Measurements from ENCODE around the gene ATRAID. TPM values are rescaled to one million over a fixed set of nuclear protein-coding genes. Genes with fewer than 3 reads are reported as not detected.
A peak's percentile ranks its signal among the peaks of the same experiment; 100 is the strongest.

ATRAID gene
- total RNA-seq, 2 donors from 2014 or later: 106 to 125 TPM

DNA sequence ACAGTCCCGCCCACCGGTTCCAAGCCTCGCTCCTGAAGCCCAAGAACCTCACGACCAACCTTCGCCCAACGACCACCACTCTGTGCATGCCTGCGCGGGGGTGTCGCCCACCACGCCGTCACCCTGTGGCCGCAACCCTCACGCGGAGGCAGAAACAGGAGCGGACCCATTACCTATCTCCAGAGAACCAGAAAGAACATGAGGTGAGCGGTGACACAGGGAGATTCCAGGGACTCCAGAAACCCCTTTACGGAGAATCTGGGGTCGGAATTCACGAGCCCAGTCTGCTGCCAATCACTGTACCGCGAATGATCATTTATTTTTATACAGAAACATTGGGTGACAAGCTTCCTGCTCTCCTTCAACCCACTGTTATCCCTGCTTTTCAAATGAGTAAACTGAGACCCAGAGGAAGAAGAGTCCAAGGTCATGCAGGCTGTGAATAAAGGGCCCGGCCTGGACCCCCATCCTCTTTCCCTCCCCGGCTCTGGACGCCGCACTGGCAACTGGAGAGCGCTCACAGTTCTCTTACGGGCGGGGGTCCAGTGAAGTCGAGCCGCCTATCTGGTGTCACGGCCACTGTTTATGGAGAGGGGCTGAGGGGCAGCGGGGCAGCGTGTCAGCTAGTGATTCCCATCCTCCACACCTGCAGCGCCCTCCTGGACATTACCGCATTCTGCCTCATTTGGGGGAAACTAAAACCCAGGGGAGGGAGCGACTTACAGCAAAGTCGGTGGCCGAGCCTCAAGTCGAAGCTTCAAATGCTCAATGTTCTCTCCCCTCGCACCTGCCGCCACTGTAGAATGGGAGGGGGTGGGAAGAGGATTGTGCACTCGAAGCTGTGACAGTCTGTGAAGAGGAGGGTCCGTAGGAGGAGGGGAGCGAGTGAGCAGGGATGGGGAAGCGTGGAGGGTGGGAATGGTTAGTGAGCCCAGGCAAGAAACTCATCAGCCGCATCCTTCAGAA is 51.7 kb downstream of the ATRAID start:
- intact Hi-C loops (cut with DNase I): no loop called here
- DNase-seq (no peak), ATAC-seq (no peak)

DNA sequence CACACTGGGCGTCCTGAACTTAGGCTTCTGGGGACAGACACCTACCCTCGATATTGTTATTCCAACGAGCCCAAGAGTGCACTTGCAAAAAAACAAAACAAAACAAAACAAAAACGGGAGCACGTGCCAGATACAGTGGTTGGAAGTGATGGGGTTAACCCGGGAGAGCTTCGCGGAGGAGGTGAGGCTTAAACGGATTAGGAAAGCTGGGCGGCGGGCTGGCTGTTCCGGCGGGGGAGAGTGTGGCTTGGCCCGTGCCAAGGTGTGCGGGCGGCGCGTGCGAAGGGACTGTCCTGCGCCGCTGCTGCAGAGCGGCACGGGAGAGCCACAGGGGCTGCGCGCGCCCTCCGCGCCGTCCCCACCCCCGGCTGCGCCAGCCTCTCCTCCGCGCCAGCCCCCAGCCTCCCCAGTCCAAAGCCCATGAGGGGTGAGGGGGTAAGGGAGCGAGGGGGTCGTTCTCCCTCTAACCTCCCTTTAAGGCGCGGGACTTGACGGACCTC is 52.5 kb downstream of the ATRAID start:
- DNase-seq: no peak
- intact Hi-C loops (cut with DNase I): no loop called here
- ATAC-seq: peak; percentile 31 to 58

GRCh38 chr2:27264753-27265535 is 53.1 kb downstream of the ATRAID start:
- DNase-seq (peak; percentile 82), ATAC-seq (peak; percentile 67 to 72)
- intact Hi-C loops (cut with DNase I): no loop called here

DNA sequence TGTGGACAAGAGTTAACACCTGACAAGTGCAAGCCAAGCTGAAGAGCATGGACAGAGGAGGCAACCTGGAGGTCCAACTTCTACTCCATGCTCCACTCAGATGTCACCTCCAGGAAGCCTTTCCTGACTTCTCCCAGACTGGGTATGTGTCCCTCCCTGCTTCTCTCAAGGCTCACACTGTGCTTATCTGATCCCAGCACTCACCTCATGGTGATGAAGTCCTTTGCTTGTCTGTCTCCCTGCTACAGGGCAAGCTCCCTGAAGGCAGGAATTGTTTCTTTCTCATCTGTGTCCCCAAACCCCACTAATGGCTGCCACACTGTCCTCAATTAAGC is 53.7 kb downstream of the ATRAID start:
- DNase-seq: no peak
- ATAC-seq: no peak
- intact Hi-C loops (cut with DNase I): no loop called here

Other genes starting within 250 kb of the ATRAID start
- gene MAPRE3, start 241.4 kb upstream of the ATRAID start, total RNA-seq: 10 to 100 TPM; 35.3 to 43.1 TPM
- gene TMEM214, start 179.1 kb upstream of the ATRAID start, total RNA-seq: 10 to 100 TPM; 39.1 to 66.5 TPM
- gene AGBL5, start 160.4 kb upstream of the ATRAID start, total RNA-seq: 10 to 100 TPM in 1 of 2 donors, 1 to 10 TPM in 1; 8.4 to 12.0 TPM
- 100 to 1,000 TPM; 364 to 404 TPM for gene OST4, start 140.4 kb upstream of the ATRAID start, total RNA-seq
- 10 to 100 TPM; 41.1 to 46.6 TPM for gene EMILIN1, start 133.4 kb upstream of the ATRAID start, total RNA-seq
- gene KHK, start 125.3 kb upstream of the ATRAID start, total RNA-seq: 1 to 10 TPM; 3.0 to 4.3 TPM
- gene CGREF1, start 92.9 kb upstream of the ATRAID start, total RNA-seq: 1 to 10 TPM; 5.6 to 5.9 TPM
- 1 to 10 TPM; 1.1 to 3.2 TPM for gene ABHD1, start 88.2 kb upstream of the ATRAID start, total RNA-seq
- 10 to 100 TPM; 50.1 to 51.5 TPM for gene PREB, start 77.4 kb upstream of the ATRAID start, total RNA-seq
- gene PRR30, start 72.6 kb upstream of the ATRAID start, total RNA-seq: not detected
- gene TCF23, start 63.0 kb upstream of the ATRAID start, total RNA-seq: under 1 TPM in 1 of 2 donors, not detected in 1; 0.24 TPM
- 10 to 100 TPM; 20.0 to 21.4 TPM for gene SLC5A6, start 227 bp downstream of the ATRAID start, total RNA-seq
- gene CAD, start 5.3 kb downstream of the ATRAID start, total RNA-seq: 10 to 100 TPM; 12.7 to 15.2 TPM
- 1 to 10 TPM; 4.8 to 5.7 TPM for gene SLC30A3, start 51.0 kb downstream of the ATRAID start, total RNA-seq
- under 1 TPM; 0.41 to 0.71 TPM for gene DNAJC5G, start 63.4 kb downstream of the ATRAID start, total RNA-seq
- 100 to 1,000 TPM in 1 of 2 donors, 10 to 100 TPM in 1; 92.1 to 105 TPM for gene TRIM54, start 70.4 kb downstream of the ATRAID start, total RNA-seq
- gene UCN, start 96.4 kb downstream of the ATRAID start, total RNA-seq: 1 to 10 TPM; 1.2 to 1.6 TPM
- gene MPV17, start 111.1 kb downstream of the ATRAID start, total RNA-seq: 10 to 100 TPM; 52.7 to 60.9 TPM
- 10 to 100 TPM; 17.7 to 29.1 TPM for gene GTF3C2, start 144.7 kb downstream of the ATRAID start, total RNA-seq
- gene EIF2B4, start 158.3 kb downstream of the ATRAID start, total RNA-seq: 10 to 100 TPM; 32.1 to 40.0 TPM
- 10 to 100 TPM; 61.4 to 74.3 TPM for gene SNX17, start 158.6 kb downstream of the ATRAID start, total RNA-seq
- 10 to 100 TPM in 1 of 2 donors, 1 to 10 TPM in 1; 9.4 to 11.9 TPM for gene ZNF513, start 168.7 kb downstream of the ATRAID start, total RNA-seq
- 10 to 100 TPM; 35.2 to 42.1 TPM for gene PPM1G, start 197.6 kb downstream of the ATRAID start, total RNA-seq
- gene NRBP1, start 216.6 kb downstream of the ATRAID start, total RNA-seq: 10 to 100 TPM; 50.5 to 58.7 TPM
- not detected for gene KRTCAP3, start 230.3 kb downstream of the ATRAID start, total RNA-seq

All from left cardiac atrium (tissue), 4 donors.